Measurements from ENCODE around the gene MED17. TPM values are rescaled to one million over a fixed set of nuclear protein-coding genes. Genes with fewer than 3 reads are reported as not detected.

Gene MED17
- total and polyA plus RNA-seq, 2 of the 13 experiments (the other 11 are each of a cell fraction or from before 2014, with no cell fraction given): 23.1 to 37.0 TPM

DNA sequence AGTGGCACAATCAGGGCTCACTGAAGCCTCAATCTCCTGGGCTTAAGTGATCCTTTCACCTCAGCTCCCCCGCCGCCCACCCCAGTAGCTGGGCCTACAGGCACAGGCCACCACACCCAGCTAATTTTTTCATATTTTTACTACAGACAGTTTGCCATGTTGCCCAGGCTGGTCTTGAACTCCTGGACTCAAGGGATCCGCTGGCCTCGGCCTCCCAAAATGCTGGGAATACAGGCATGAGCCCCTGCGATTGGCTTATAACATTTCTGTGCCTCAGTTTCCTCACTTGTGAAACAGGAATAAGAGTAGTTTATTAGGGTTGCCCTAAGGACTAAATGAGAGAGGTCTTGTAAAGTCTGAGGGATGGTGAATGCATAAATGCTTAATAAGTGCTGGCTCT lies 65.1 kb downstream of the MED17 start:
- FAIRE-seq: no peak
- no TSS peak for BruUV-seq (replicated peaks)
- ChIA-PET POLR2A (no interaction called here), CTCF (ENCODE audit: low intra/inter-chr PET ratio, low total read pairs) (no interaction called here)
- H2AFZ ChIP-seq (ENCODE audit: low read length): no peak overlapping the region
- no peak for DNase-seq (ENCODE audit: low spot score)
- no peaks in the 10 kb centered on the region for H3K36me3 ChIP-seq (replicated peaks in 1 of 2; ENCODE audit: control insufficient read depth in 1 of 2, insufficient read depth in 2 of 2, low read length in 2 of 2)
- no peaks in the 10 kb centered on the region for H3K79me2 ChIP-seq (ENCODE audit: insufficient read depth, low read length)
- peaks cover 4 to 50% of the 10 kb centered on the region in 2 experiments for H3K27me3 ChIP-seq (ENCODE audit: control insufficient read depth in 1 of 2, insufficient read depth in 2 of 2, low read length in 2 of 2)
- 0 out of 6 replicates have a peak overlapping the region, but pooled peaks of 1 of the 3 experiments have one; percentile 62 for H3K4me3 ChIP-seq (replicated peaks in 1 of 3; ENCODE audit: insufficient read depth in 1 of 3, low read depth in 2 of 3, low read length in 3 of 3)
- intact Hi-C loops (cut with micrococcal nuclease; ENCODE audit: unreplicated experiment): no loop called here
- no peak overlapping the region for H3K27ac ChIP-seq (ENCODE audit: extremely low read length, insufficient read depth, low read length)
- H3K9me3 ChIP-seq (ENCODE audit: low read length): no peaks in the 10 kb centered on the region
- in situ Hi-C loops (cut with HindIII; ENCODE audit: extremely low pct_ligation_motif_present, low pct_unique_long_range_greater_than_20kb): no loop called here
- no peak for ATAC-seq
- TF ChIP-seq TCF7 (IDR thresholded peaks at IDR 0.05; ENCODE audit: low read depth) (no peak), RAD21 (CRISPR knock-in tag; IDR thresholded peaks at IDR 0.05) (no peak), ZNF563 (CRISPR knock-in tag; IDR thresholded peaks at IDR 0.05) (no peak), U2AF2 (IDR thresholded peaks at IDR 0.05; ENCODE audit: low read depth, low read length) (no peak), NFIC (IDR thresholded peaks at IDR 0.05; ENCODE audit: low read length) (no peak), TFDP2 (CRISPR knock-in tag; IDR thresholded peaks at IDR 0.05) (no peak), PHB2 (IDR thresholded peaks at IDR 0.05; ENCODE audit: partially characterized antibody) (no peak), ZNF720 (CRISPR knock-in tag; IDR thresholded peaks at IDR 0.05) (no peak), NFKB2 (CRISPR knock-in tag; IDR thresholded peaks at IDR 0.05; ENCODE audit: borderline replicate concordance) (no peak), ZNF775 (CRISPR knock-in tag; IDR thresholded peaks at IDR 0.05; ENCODE audit: borderline replicate concordance) (no peak), SIX1 (CRISPR knock-in tag; IDR thresholded peaks at IDR 0.05; ENCODE audit: borderline replicate concordance) (no peak), CEBPG (CRISPR knock-in tag; IDR thresholded peaks at IDR 0.05) (no peak)
- TF ChIP-seq, protein P1, sequence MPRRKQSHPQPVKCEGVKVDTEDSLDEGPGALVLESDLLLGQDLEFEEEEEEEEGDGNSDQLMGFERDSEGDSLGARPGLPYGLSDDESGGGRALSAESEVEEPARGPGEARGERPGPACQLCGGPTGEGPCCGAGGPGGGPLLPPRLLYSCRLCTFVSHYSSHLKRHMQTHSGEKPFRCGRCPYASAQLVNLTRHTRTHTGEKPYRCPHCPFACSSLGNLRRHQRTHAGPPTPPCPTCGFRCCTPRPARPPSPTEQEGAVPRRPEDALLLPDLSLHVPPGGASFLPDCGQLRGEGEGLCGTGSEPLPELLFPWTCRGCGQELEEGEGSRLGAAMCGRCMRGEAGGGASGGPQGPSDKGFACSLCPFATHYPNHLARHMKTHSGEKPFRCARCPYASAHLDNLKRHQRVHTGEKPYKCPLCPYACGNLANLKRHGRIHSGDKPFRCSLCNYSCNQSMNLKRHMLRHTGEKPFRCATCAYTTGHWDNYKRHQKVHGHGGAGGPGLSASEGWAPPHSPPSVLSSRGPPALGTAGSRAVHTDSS (CRISPR knock-in tag; conservative IDR thresholded peaks at IDR 0.05): no peak
- H3K4me1 ChIP-seq (ENCODE audit: insufficient read depth, low read length): peaks cover 19% of the 10 kb centered on the region
- no peak overlapping the region for H3K9ac ChIP-seq (ENCODE audit: insufficient read depth, low read depth, low read length)
- H3K4me2 ChIP-seq (ENCODE audit: low read depth, low read length): peak overlapping the region; percentile 68
- no peaks in the 10 kb centered on the region for H4K20me1 ChIP-seq (ENCODE audit: insufficient read depth, low read length)
- WGBS (ENCODE audit: low lambda C conversion rate): 67% methylated on average over 5 of the region's 5 CpGs

All from HepG2 (cell line).